ENCODE results near the gene NIPAL1. TPM values are rescaled to one million over a fixed set of nuclear protein-coding genes. Genes with fewer than 3 reads are reported as not detected.
A peak's percentile ranks its signal among the peaks of the same experiment; 100 is the strongest.

The NIPAL1 gene
- total and polyA plus RNA-seq, 4 donors: 1.0 to 2.8 (median 1.7) TPM

- H3K9me3 ChIP-seq (ENCODE audit: control insufficient read depth, insufficient read depth, low read length): no peaks in the 10 kb centered on the region
- peaks cover 19% of the 10 kb centered on the region for H3K4me1 ChIP-seq (ENCODE audit: control insufficient read depth, insufficient read depth, low read length)
- H3K27me3 ChIP-seq (ENCODE audit: control insufficient read depth, insufficient read depth, low read length): peaks cover 18% of the 10 kb centered on the region
- H3K36me3 ChIP-seq (ENCODE audit: control insufficient read depth, insufficient read depth, low read length): no peaks in the 10 kb centered on the region
- no peak overlapping the region for H3K27ac ChIP-seq (ENCODE audit: low read depth, low read length)
- DNase-seq (ENCODE audit: low read depth in 4 of 6, low spot score in 6 of 6): no peak
- no CpG with 5 or more reads among the region's 1 CpG for WGBS (ENCODE audit: insufficient coverage)
- no peak overlapping the region for H3K4me3 ChIP-seq (ENCODE audit: low read depth, low read length)
Observed at GRCh38 chr4:48021100-48021499, 4.5 kb downstream of the NIPAL1 start.

DNA sequence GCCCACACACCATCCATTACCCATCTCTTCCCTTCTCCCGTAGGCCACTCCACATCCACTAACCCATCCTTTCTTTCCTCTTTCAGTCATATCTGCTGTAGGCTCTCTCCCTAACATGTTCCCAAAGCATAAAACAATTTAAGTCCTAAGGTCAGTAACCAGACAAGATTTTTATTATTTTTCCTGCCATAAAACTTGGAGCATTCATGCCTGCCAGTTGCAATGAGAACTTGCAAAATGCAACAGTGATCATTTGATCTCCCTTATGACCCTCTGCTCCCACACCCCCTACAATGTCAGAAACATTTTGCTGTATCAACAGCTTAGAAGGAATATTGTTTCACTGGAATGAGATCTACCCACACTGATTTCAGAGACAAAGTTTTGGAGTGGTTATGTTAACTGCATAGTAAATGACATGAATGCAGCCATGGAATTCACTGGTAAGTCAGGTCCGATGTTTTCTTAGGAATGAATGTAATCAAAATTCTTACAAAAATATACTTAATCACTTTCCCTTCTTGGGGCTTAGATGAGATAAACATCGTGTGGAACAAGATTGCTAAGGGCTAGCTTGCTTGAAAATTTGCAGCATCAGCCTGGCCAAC is 5.7 kb downstream of the NIPAL1 start:
- WGBS (ENCODE audit: insufficient coverage): 81% methylated on average over 1 of the region's 3 CpGs
- DNase-seq (ENCODE audit: low read depth in 4 of 6, low spot score in 6 of 6): no peak
- Histone ChIP-seq H3K36me3 (ENCODE audit: control insufficient read depth, insufficient read depth, low read length) (no peaks in the 10 kb centered on the region), H3K4me3 (ENCODE audit: low read depth, low read length) (no peak overlapping the region), H3K9me3 (ENCODE audit: control insufficient read depth, insufficient read depth, low read length) (no peaks in the 10 kb centered on the region), H3K27me3 (ENCODE audit: control insufficient read depth, insufficient read depth, low read length) (peaks cover 13% of the 10 kb centered on the region), H3K4me1 (ENCODE audit: control insufficient read depth, insufficient read depth, low read length) (peaks cover 8% of the 10 kb centered on the region), H3K27ac (ENCODE audit: low read depth, low read length) (no peak overlapping the region)

DNA sequence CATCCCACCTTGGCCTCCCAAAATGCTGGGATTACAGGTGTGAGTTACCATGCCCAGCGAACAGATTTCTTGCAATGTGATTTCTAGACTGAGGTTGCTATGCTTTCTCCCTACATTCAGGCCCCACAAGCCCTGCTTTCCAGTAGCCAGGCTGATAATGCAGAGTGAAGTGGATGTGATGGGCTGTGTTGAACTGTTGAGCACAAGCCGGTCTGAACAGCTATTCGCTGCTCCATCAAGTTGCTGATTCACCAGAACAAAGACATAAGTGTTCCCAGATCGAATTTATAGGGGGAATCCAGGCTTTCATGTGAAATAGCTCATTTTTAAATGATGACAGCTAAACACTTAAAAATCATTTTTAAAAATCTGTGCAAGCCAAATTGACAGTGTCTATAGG is 8.0 kb downstream of the NIPAL1 start:
- DNase-seq (ENCODE audit: low read depth in 4 of 6, low spot score in 6 of 6): peak in 2 of 6 donors; percentile 1 to 27
- H3K36me3 ChIP-seq (ENCODE audit: control insufficient read depth, insufficient read depth, low read length): no peaks in the 10 kb centered on the region
- no peak overlapping the region for H3K4me3 ChIP-seq (ENCODE audit: low read depth, low read length)
- no peaks in the 10 kb centered on the region for H3K9me3 ChIP-seq (ENCODE audit: control insufficient read depth, insufficient read depth, low read length)
- peaks cover 5% of the 10 kb centered on the region for H3K4me1 ChIP-seq (ENCODE audit: control insufficient read depth, insufficient read depth, low read length)
- no peaks in the 10 kb centered on the region for H3K27me3 ChIP-seq (ENCODE audit: control insufficient read depth, insufficient read depth, low read length)
- peak overlapping the region; percentile 83 for H3K27ac ChIP-seq (ENCODE audit: low read depth, low read length)
- WGBS (ENCODE audit: insufficient coverage): 83% methylated on average over 1 of the region's 4 CpGs

DNA sequence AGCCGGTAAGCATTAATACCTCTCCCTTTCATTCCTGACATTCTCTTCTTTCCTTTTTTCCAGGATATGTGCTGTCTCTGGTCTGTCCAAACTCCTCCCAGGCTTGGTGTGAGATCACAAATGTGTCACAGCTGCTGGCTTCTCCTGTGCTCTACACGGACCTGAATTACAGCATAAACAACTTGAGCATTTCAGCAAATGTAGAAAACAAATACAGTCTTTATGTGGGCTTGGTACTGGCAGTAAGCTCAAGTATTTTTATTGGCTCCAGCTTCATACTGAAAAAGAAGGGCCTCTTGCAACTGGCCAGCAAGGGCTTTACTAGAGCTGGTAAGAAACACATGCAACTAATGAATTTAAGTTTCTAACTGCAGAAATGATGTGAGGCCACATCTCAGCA is 8.4 kb downstream of the NIPAL1 start:
- no peak overlapping the region for H3K4me3 ChIP-seq (ENCODE audit: low read depth, low read length)
- H3K9me3 ChIP-seq (ENCODE audit: control insufficient read depth, insufficient read depth, low read length): no peaks in the 10 kb centered on the region
- 57% methylated on average over 1 of the region's 2 CpGs for WGBS (ENCODE audit: insufficient coverage)
- H3K27ac ChIP-seq (ENCODE audit: low read depth, low read length): peak overlapping the region; percentile 83
- no peaks in the 10 kb centered on the region for H3K36me3 ChIP-seq (ENCODE audit: control insufficient read depth, insufficient read depth, low read length)
- DNase-seq (ENCODE audit: low read depth in 4 of 6, low spot score in 6 of 6): peak in 3 of 6 donors; percentile 6 to 59 (median 24)
- H3K4me1 ChIP-seq (ENCODE audit: control insufficient read depth, insufficient read depth, low read length): peaks cover 5% of the 10 kb centered on the region
- no peaks in the 10 kb centered on the region for H3K27me3 ChIP-seq (ENCODE audit: control insufficient read depth, insufficient read depth, low read length)

- H3K27ac ChIP-seq (ENCODE audit: low read depth, low read length): no peak overlapping the region
- H3K4me3 ChIP-seq (ENCODE audit: low read depth, low read length): no peak overlapping the region
- DNase-seq (ENCODE audit: low read depth in 4 of 6, low spot score in 6 of 6): no peak
- H3K27me3 ChIP-seq (ENCODE audit: control insufficient read depth, insufficient read depth, low read length): no peaks in the 10 kb centered on the region
- no peaks in the 10 kb centered on the region for H3K9me3 ChIP-seq (ENCODE audit: control insufficient read depth, insufficient read depth, low read length)
- H3K36me3 ChIP-seq (ENCODE audit: control insufficient read depth, insufficient read depth, low read length): no peaks in the 10 kb centered on the region
- H3K4me1 ChIP-seq (ENCODE audit: control insufficient read depth, insufficient read depth, low read length): peaks cover 5% of the 10 kb centered on the region
Observed at GRCh38 chr4:48027653-48028052, 11.1 kb downstream of the NIPAL1 start.

GRCh38 chr4:48028696-48029095 is 12.1 kb downstream of the NIPAL1 start:
- no CpG with 5 or more reads among the region's 2 CpGs for WGBS (ENCODE audit: insufficient coverage)
- no peak for DNase-seq (ENCODE audit: low read depth in 4 of 6, low spot score in 6 of 6)
- peaks cover 5% of the 10 kb centered on the region for H3K4me1 ChIP-seq (ENCODE audit: control insufficient read depth, insufficient read depth, low read length)
- no peak overlapping the region for H3K4me3 ChIP-seq (ENCODE audit: low read depth, low read length)
- no peaks in the 10 kb centered on the region for H3K9me3 ChIP-seq (ENCODE audit: control insufficient read depth, insufficient read depth, low read length)
- H3K36me3 ChIP-seq (ENCODE audit: control insufficient read depth, insufficient read depth, low read length): no peaks in the 10 kb centered on the region
- no peak overlapping the region for H3K27ac ChIP-seq (ENCODE audit: low read depth, low read length)
- H3K27me3 ChIP-seq (ENCODE audit: control insufficient read depth, insufficient read depth, low read length): no peaks in the 10 kb centered on the region

GRCh38 chr4:48030470-48030869 is 13.9 kb downstream of the NIPAL1 start:
- no CpG with 5 or more reads among the region's 3 CpGs for WGBS (ENCODE audit: insufficient coverage)
- H3K36me3 ChIP-seq (ENCODE audit: control insufficient read depth, insufficient read depth, low read length): no peaks in the 10 kb centered on the region
- H3K4me1 ChIP-seq (ENCODE audit: control insufficient read depth, insufficient read depth, low read length): no peaks in the 10 kb centered on the region
- H3K4me3 ChIP-seq (ENCODE audit: low read depth, low read length): no peak overlapping the region
- no peaks in the 10 kb centered on the region for H3K27me3 ChIP-seq (ENCODE audit: control insufficient read depth, insufficient read depth, low read length)
- DNase-seq (ENCODE audit: low read depth in 4 of 6, low spot score in 6 of 6): no peak
- H3K9me3 ChIP-seq (ENCODE audit: control insufficient read depth, insufficient read depth, low read length): no peaks in the 10 kb centered on the region
- no peak overlapping the region for H3K27ac ChIP-seq (ENCODE audit: low read depth, low read length)

DNA sequence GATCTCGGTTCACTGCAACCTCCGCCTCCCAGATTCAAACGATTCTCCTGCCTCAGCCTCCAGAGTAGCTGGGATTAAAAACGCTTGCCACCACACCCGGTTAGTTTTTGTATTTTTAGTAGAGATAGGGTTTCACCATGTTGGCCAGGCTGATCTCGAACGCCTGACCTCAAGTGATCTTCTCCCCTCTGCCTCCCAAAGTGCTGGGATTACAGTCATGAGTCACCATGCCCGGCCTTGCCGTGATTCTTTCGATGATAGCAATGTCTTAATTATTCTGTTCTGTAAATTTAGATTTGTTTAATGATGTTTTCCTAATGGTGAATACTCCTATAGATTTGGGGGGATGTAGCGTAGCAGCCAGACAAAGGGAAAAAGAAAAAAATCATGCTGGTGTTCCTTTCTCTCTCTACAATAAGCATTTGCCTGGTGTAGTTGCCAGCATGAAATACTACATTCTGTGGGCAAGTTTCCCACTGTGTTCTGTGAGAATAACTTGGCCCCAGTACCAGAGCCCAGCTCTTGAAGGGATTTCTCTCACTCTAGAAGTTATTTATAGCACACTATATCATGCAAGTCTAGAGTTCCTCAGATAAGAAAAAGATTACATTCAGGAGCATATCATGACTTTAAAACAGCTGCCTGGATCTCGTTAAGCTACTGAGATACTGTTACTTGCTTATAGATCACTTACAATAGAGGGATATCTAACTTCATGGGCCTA is 15.4 kb downstream of the NIPAL1 start:
- peak in 1 of 6 donors; percentile 82 for DNase-seq (ENCODE audit: low read depth in 4 of 6, low spot score in 6 of 6)
- WGBS (ENCODE audit: insufficient coverage): 73% methylated on average over 5 of the region's 12 CpGs
- Histone ChIP-seq H3K27me3 (ENCODE audit: control insufficient read depth, insufficient read depth, low read length) (no peaks in the 10 kb centered on the region), H3K4me1 (ENCODE audit: control insufficient read depth, insufficient read depth, low read length) (no peaks in the 10 kb centered on the region), H3K4me3 (ENCODE audit: low read depth, low read length) (no peak overlapping the region), H3K9me3 (ENCODE audit: control insufficient read depth, insufficient read depth, low read length) (no peaks in the 10 kb centered on the region), H3K36me3 (ENCODE audit: control insufficient read depth, insufficient read depth, low read length) (no peaks in the 10 kb centered on the region), H3K27ac (ENCODE audit: low read depth, low read length) (no peak overlapping the region)

GRCh38 chr4:48032721-48033120 is 16.1 kb downstream of the NIPAL1 start:
- no peaks in the 10 kb centered on the region for H3K27me3 ChIP-seq (ENCODE audit: control insufficient read depth, insufficient read depth, low read length)
- H3K4me3 ChIP-seq (ENCODE audit: low read depth, low read length): no peak overlapping the region
- H3K4me1 ChIP-seq (ENCODE audit: control insufficient read depth, insufficient read depth, low read length): no peaks in the 10 kb centered on the region
- no peak for DNase-seq (ENCODE audit: low read depth in 4 of 6, low spot score in 6 of 6)
- no peak overlapping the region for H3K27ac ChIP-seq (ENCODE audit: low read depth, low read length)
- H3K36me3 ChIP-seq (ENCODE audit: control insufficient read depth, insufficient read depth, low read length): no peaks in the 10 kb centered on the region
- no peaks in the 10 kb centered on the region for H3K9me3 ChIP-seq (ENCODE audit: control insufficient read depth, insufficient read depth, low read length)

GRCh38 chr4:48033412-48033811 is 16.8 kb downstream of the NIPAL1 start:
- no peaks in the 10 kb centered on the region for H3K27me3 ChIP-seq (ENCODE audit: control insufficient read depth, insufficient read depth, low read length)
- H3K4me3 ChIP-seq (ENCODE audit: low read depth, low read length): no peak overlapping the region
- no peaks in the 10 kb centered on the region for H3K36me3 ChIP-seq (ENCODE audit: control insufficient read depth, insufficient read depth, low read length)
- H3K4me1 ChIP-seq (ENCODE audit: control insufficient read depth, insufficient read depth, low read length): no peaks in the 10 kb centered on the region
- no peaks in the 10 kb centered on the region for H3K9me3 ChIP-seq (ENCODE audit: control insufficient read depth, insufficient read depth, low read length)
- H3K27ac ChIP-seq (ENCODE audit: low read depth, low read length): no peak overlapping the region
- no peak for DNase-seq (ENCODE audit: low read depth in 4 of 6, low spot score in 6 of 6)

Data from spinal cord (tissue), 10 donors.